Gastroesophageal sphincter (tissue), 4 donors: ENCODE results near the gene ONECUT2. TPM values are rescaled to one million over a fixed set of nuclear protein-coding genes. Genes with fewer than 3 reads are reported as not detected.

Experiments used
- ATAC-seq: fragments of 150-250 bp; one replicate; pipeline ENCODE4 v1.9.1; 2016; ENCODE audit warnings: mild to moderate bottlenecking, moderate library complexity
- H3K27ac ChIP-seq, 4 donors: fragments of 200-600 bp; sonication (generic) in 3 of 4; 1 replicate in 3 of 4; 2 replicates in 1 of 4; pipeline ENCODE4 v1.5.1; 2016 to 2019
- H3K27me3 ChIP-seq: fragments of 200-600 bp; sonication (generic); one replicate; pipeline ENCODE4 v1.5.1; 2019
- H3K36me3 ChIP-seq, 2 donors: fragments of 200-600 bp; sonication (generic); one replicate each; pipeline ENCODE4 v1.5.1; 2019; ENCODE audit warnings: control low read depth in 1 of 2
- H3K4me1 ChIP-seq, 3 donors: fragments of 200-600 bp; sonication (generic); 1 replicate in 2 of 3; 2 replicates in 1 of 3; pipeline ENCODE4 v1.5.1; 2016 to 2019; ENCODE audit warnings: control low read depth in 2 of 3
- H3K4me3 ChIP-seq, 2 donors: fragments of 200-600 bp; sonication (generic); one replicate each; pipeline ENCODE4 v1.5.1; 2019; ENCODE audit warnings: mild to moderate bottlenecking in 1 of 2, moderate library complexity in 1 of 2
- H3K9me3 ChIP-seq, 3 donors: fragments of 200-600 bp; sonication (generic); one replicate each; pipeline ENCODE4 v1.5.1; 2017 to 2019; ENCODE audit warnings: control low read depth in 2 of 3
- CTCF ChIP-seq, 4 experiments: fragments of 200-600 bp in 2 of 4; fragments of 450-650 bp in 2 of 4; sonication (generic) in 1 of 4; IDR thresholded peaks; one replicate each; pipeline ENCODE4 v1.5.1; 2017 to 2019; ENCODE audit warnings: antibody characterized with exemption in 4 of 4, mild to moderate bottlenecking in 2 of 4, moderate library complexity in 2 of 4
- EP300 ChIP-seq: sonication (generic); formaldehyde crosslinking; IDR thresholded peaks from one replicate; pipeline ENCODE4 v1.6.1; 2017; ENCODE audit warnings: antibody characterized with exemption, mild to moderate bottlenecking
- POLR2A ChIP-seq, 2 donors: fragments of 450-650 bp; IDR thresholded peaks; one replicate each; pipeline ENCODE4 v1.6.1; 2017; ENCODE audit warnings: antibody characterized with exemption in 2 of 2, mild to moderate bottlenecking in 2 of 2, moderate library complexity in 1 of 2
- POLR2AphosphoS5 ChIP-seq: sonication (generic); formaldehyde crosslinking; IDR thresholded peaks from one replicate; pipeline ENCODE4 v1.6.1; 2017; ENCODE audit warnings: antibody characterized with exemption
- WGBS, 2 donors: methylation state at CpG; one replicate each; pipeline ENCODE4 v1.1.5; 2018; ENCODE audit warnings: low coverage in 1 of 2; 5-methylcytosine and 5-hydroxymethylcytosine counted together
- total RNA-seq, 4 donors: library from RNA; depleted of rRNA; stranded (reverse); fragments of >200 nt; gene quantifications; one replicate each; pipeline ENCODE4 v1.1.0, GENCODE V29; 2016

The ONECUT2 gene
- total RNA-seq, 4 donors from 2014 or later: under 0.01 to 0.23 (median 0.06) TPM

GRCh38 chr18:57498682-57499256 lies 63.6 kb downstream of the ONECUT2 start:
- 52 to 54% methylated on average over 5 of the region's 5 CpGs for WGBS, 2 donors

GRCh38 chr18:57502624-57503023 lies 67.5 kb downstream of the ONECUT2 start:
- no peak for ATAC-seq
- Histone ChIP-seq H3K27ac (no peak overlapping the region), H3K9me3 (no peaks in the 10 kb centered on the region), H3K27me3 (peaks cover 6% of the 10 kb centered on the region), H3K4me3 (no peak overlapping the region), H3K4me1 (no peaks in the 10 kb centered on the region), H3K36me3 (no peaks in the 10 kb centered on the region)
- TF ChIP-seq POLR2A (IDR thresholded peaks at IDR 0.05): no peak
- no peak for TF ChIP-seq POLR2AphosphoS5
- TF ChIP-seq CTCF (IDR thresholded peaks at IDR 0.05): no peak
- TF ChIP-seq EP300: no peak
- WGBS, 2 donors: 67 to 68% methylated on average over 6 to 7 of the region's 9 CpGs

More at GRCh38 chr18:57498682-57499256, 63.6 kb downstream of the ONECUT2 start:
- Histone ChIP-seq H3K27me3 (no peaks in the 10 kb centered on the region), H3K4me1 (no peaks in the 10 kb centered on the region), H3K36me3 (no peaks in the 10 kb centered on the region), H3K27ac (no peak overlapping the region), H3K9me3 (no peaks in the 10 kb centered on the region), H3K4me3 (no peak overlapping the region)
- no peak for ATAC-seq
- no peak for TF ChIP-seq POLR2A (IDR thresholded peaks at IDR 0.05)
- TF ChIP-seq CTCF (IDR thresholded peaks at IDR 0.05): no peak
- TF ChIP-seq EP300: no peak
- TF ChIP-seq POLR2AphosphoS5: no peak

GRCh38 chr18:57505231-57505630 lies 70.1 kb downstream of the ONECUT2 start:
- Histone ChIP-seq H3K4me3 (no peak overlapping the region), H3K9me3 (no peaks in the 10 kb centered on the region), H3K27me3 (peaks cover 17% of the 10 kb centered on the region), H3K36me3 (no peaks in the 10 kb centered on the region), H3K4me1 (no peaks in the 10 kb centered on the region), H3K27ac (no peak overlapping the region)
- ATAC-seq: no peak
- TF ChIP-seq EP300 (no peak), CTCF (IDR thresholded peaks at IDR 0.05) (no peak), POLR2AphosphoS5 (no peak), POLR2A (IDR thresholded peaks at IDR 0.05) (no peak)
- WGBS, 2 donors: 21 to 40% methylated on average over 1 of the region's 1 CpG

- Histone ChIP-seq H3K9me3 (no peaks in the 10 kb centered on the region), H3K36me3 (no peaks in the 10 kb centered on the region), H3K27ac (no peak overlapping the region), H3K4me3 (no peak overlapping the region), H3K27me3 (peaks cover 17% of the 10 kb centered on the region), H3K4me1 (no peaks in the 10 kb centered on the region)
- ATAC-seq: no peak
- WGBS, 2 donors: 65 to 75% methylated on average over 4 to 6 of the region's 6 CpGs
- TF ChIP-seq EP300 (no peak), CTCF (IDR thresholded peaks at IDR 0.05) (no peak), POLR2AphosphoS5 (no peak), POLR2A (IDR thresholded peaks at IDR 0.05) (no peak)
These were observed 80.9 kb downstream of the ONECUT2 start for GRCh38 chr18:57516056-57516455.

- 51 to 69% methylated on average over 3 to 10 of the region's 10 CpGs for WGBS, 2 donors
- Histone ChIP-seq H3K27ac (no peak overlapping the region), H3K9me3 (no peaks in the 10 kb centered on the region), H3K36me3 (no peaks in the 10 kb centered on the region), H3K27me3 (peaks cover 17% of the 10 kb centered on the region), H3K4me1 (no peaks in the 10 kb centered on the region), H3K4me3 (no peak overlapping the region)
- ATAC-seq: no peak
- TF ChIP-seq POLR2AphosphoS5: no peak
- TF ChIP-seq CTCF (IDR thresholded peaks at IDR 0.05): no peak
- no peak for TF ChIP-seq EP300
- TF ChIP-seq POLR2A (IDR thresholded peaks at IDR 0.05): no peak
These were observed 83.4 kb downstream of the ONECUT2 start for GRCh38 chr18:57518533-57518932.
